NCI-H774 (cell line): ENCODE data around the gene CGNL1.

Source experiments
- DNase-seq: peaks from one replicate; lab custom pipeline; 2025; lab: John Stamatoyannopoulos, UW

The CGNL1 gene

GRCh38 chr15:57527382-57528091 lies 151.2 kb downstream of the CGNL1 start:
- peak; percentile 73 for DNase-seq

GRCh38 chr15:57528940-57529565 lies 152.7 kb downstream of the CGNL1 start:
- DNase-seq = no peak

GRCh38 chr15:57529748-57530147 lies 153.4 kb downstream of the CGNL1 start:
- no peak for DNase-seq

GRCh38 chr15:57532731-57533447 lies 156.6 kb downstream of the CGNL1 start:
- no peak for DNase-seq

- DNase-seq = no peak
Measured at GRCh38 chr15:57533448-57533799, 157.1 kb downstream of the CGNL1 start.

GRCh38 chr15:57534281-57534680 lies 158.0 kb downstream of the CGNL1 start:
- no peak for DNase-seq

GRCh38 chr15:57537072-57537471 lies 160.8 kb downstream of the CGNL1 start:
- DNase-seq = peak; percentile 32

GRCh38 chr15:57537488-57538264 lies 161.4 kb downstream of the CGNL1 start:
- no peak for DNase-seq

- DNase-seq = no peak
Measured at GRCh38 chr15:57538265-57538529, 161.9 kb downstream of the CGNL1 start.

GRCh38 chr15:57538821-57539220 lies 162.5 kb downstream of the CGNL1 start:
- no peak for DNase-seq

- no peak for DNase-seq
Measured at GRCh38 chr15:57540211-57540610, 163.9 kb downstream of the CGNL1 start.

GRCh38 chr15:57540736-57541135 lies 164.4 kb downstream of the CGNL1 start:
- DNase-seq = no peak

- DNase-seq = no peak
Measured at GRCh38 chr15:57541271-57541670, 165.0 kb downstream of the CGNL1 start.

- DNase-seq = peak; percentile 25
Measured at GRCh38 chr15:57541805-57542504, 165.7 kb downstream of the CGNL1 start.

- DNase-seq = no peak
Measured at GRCh38 chr15:57542505-57542817, 166.2 kb downstream of the CGNL1 start.

GRCh38 chr15:57544848-57545480 lies 168.7 kb downstream of the CGNL1 start:
- no peak for DNase-seq

GRCh38 chr15:57545995-57546394 lies 169.7 kb downstream of the CGNL1 start:
- DNase-seq = no peak

GRCh38 chr15:57547243-57547755 lies 171.0 kb downstream of the CGNL1 start:
- no peak for DNase-seq

- no peak for DNase-seq
Measured at GRCh38 chr15:57548351-57548750, 172.0 kb downstream of the CGNL1 start.

- no peak for DNase-seq
Measured at GRCh38 chr15:57548835-57549234, 172.5 kb downstream of the CGNL1 start.

- DNase-seq = no peak
Measured at GRCh38 chr15:57549935-57550334, 173.6 kb downstream of the CGNL1 start.

- no peak for DNase-seq
Measured at GRCh38 chr15:57550640-57551039, 174.3 kb downstream of the CGNL1 start.
